ENCODE results near the gene PPP1R1B. TPM values are rescaled to one million over a fixed set of nuclear protein-coding genes. Genes with fewer than 3 reads are reported as not detected.

Gene PPP1R1B
- polyA plus RNA-seq, 1 donor from 2014 or later: 1.8 TPM

DNA sequence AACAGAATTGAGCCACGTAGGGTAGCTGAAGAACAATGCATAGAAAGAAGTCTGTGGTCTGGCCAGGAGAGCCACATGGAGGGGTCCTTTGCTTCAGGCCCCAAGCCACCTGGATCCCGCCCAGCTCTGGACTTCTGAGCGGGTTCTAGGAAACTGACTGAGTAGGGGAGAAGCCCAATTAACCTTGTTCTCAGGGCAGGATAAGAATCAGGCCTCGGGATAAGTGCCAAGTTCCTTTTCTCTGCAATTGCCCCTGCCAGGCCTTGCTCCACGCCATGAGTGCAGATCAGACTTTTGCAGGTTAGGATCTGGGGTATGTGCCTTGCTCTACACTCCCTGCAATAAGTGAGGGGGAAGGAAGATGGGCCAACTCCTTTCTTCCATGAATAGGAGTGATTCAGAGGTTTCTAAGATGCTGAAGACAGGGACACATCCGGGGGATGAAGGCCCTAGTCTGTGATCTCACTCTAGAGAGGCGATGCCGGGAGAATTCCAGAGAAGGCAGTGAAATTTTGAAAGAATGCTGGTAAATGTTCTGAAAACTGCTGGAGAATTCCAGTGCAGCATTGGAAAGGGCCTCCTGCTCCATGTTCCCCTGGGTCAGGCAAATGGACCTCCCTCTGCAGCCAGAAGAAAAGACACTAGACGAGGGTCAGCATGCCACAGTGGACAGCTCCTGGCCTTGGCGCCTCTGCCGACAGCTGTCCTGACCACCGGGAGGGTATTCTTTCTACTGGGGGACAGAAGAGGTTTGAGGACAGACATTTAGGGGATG lies 24.8 kb upstream of the PPP1R1B start:
- no peak overlapping the region for H3K4me3 ChIP-seq (ENCODE audit: low read length)
- H3K9me3 ChIP-seq (ENCODE audit: low read length): no peaks in the 10 kb centered on the region
- no peak overlapping the region for H3K4me2 ChIP-seq (ENCODE audit: low read length)

DNA sequence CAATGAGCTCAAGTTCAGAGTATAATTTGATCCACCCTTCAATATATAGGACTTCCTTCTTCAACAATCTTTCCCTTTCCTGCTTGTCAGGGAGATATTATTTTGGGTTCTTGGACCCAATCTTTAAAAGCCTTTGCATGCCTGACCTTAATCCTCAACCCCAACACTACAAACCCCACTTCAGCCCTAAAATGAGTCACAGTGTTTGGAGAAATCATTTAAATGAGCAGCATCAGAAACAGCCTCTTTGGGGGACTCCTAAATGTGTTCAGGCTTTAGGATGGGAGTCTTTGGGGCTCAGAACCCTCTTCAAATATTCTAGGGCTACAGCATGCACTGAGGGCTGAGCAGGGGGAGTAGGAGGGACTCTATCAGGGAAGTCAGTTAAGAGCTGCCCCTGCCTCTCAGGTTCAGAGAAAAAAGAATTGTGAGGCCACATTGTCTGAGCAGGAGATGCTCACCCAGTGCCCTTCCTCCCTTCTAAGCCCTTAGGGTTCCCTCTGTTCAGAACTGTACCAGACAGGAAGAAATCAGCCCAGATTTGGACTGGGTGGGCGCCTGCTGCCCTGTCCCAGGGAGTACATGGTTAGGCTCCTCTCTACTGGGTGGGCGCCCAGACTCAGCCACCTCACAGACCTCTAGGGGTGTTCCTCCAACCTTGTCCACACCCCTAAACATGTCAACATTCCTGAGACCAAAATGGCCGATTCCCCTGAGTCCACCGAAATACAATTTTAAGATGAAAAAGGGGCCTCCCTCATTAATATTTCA lies 24.0 kb upstream of the PPP1R1B start:
- H4K20me1 ChIP-seq (ENCODE audit: insufficient read depth): peaks cover 4% of the 10 kb centered on the region
- no peaks in the 10 kb centered on the region for H3K36me3 ChIP-seq (ENCODE audit: insufficient read depth, low read length)
- no peak overlapping the region for H3K27ac ChIP-seq (ENCODE audit: low read length)
- no peak overlapping the region for H3K4me2 ChIP-seq (ENCODE audit: low read length)
- TF ChIP-seq EZH2 (IDR thresholded peaks at IDR 0.05; ENCODE audit: borderline replicate concordance, insufficient read depth, low read length, poor library complexity, severe bottlenecking): no peak
- no peak for TF ChIP-seq TAF1 (IDR thresholded peaks at IDR 0.05; ENCODE audit: low read depth)
- no peak for TF ChIP-seq SMC3 (conservative IDR thresholded peaks at IDR 0.05; ENCODE audit: poor library complexity)
- H3K9ac ChIP-seq (ENCODE audit: low read length): no peak overlapping the region
- no peak overlapping the region for H3K4me3 ChIP-seq (ENCODE audit: low read length)
- H3K27me3 ChIP-seq (ENCODE audit: insufficient read depth, low read depth, low read length): peaks cover 100% of the 10 kb centered on the region
- no peaks in the 10 kb centered on the region for H3K79me2 ChIP-seq (replicated peaks; ENCODE audit: insufficient read depth, low read length)
- no peaks in the 10 kb centered on the region for H3K9me2 ChIP-seq (ENCODE audit: insufficient read depth, low read length)
- H3F3A ChIP-seq (ENCODE audit: insufficient read depth, low read length, poor library complexity, severe bottlenecking): no peaks in the 10 kb centered on the region
- H3K9me3 ChIP-seq (ENCODE audit: low read length): no peaks in the 10 kb centered on the region
- no peak overlapping the region for H2AFZ ChIP-seq (ENCODE audit: low read depth, low read length)

More for the DNA sequence above, 24.8 kb upstream of the PPP1R1B start:
- H3K79me2 ChIP-seq (replicated peaks; ENCODE audit: insufficient read depth, low read length): no peaks in the 10 kb centered on the region
- no peak overlapping the region for H3K9ac ChIP-seq (ENCODE audit: low read length)
- H4K20me1 ChIP-seq (ENCODE audit: insufficient read depth): peaks cover 4% of the 10 kb centered on the region
- H3K27me3 ChIP-seq (ENCODE audit: insufficient read depth, low read depth, low read length): peaks cover 100% of the 10 kb centered on the region
- TF ChIP-seq SMC3 (conservative IDR thresholded peaks at IDR 0.05; ENCODE audit: poor library complexity) (no peak), TAF1 (IDR thresholded peaks at IDR 0.05; ENCODE audit: low read depth) (no peak)
- no peaks in the 10 kb centered on the region for H3F3A ChIP-seq (ENCODE audit: insufficient read depth, low read length, poor library complexity, severe bottlenecking)
- no peak overlapping the region for H2AFZ ChIP-seq (ENCODE audit: low read depth, low read length)
- no peak overlapping the region for H3K27ac ChIP-seq (ENCODE audit: low read length)
- H3K36me3 ChIP-seq (ENCODE audit: insufficient read depth, low read length): no peaks in the 10 kb centered on the region
- no peaks in the 10 kb centered on the region for H3K9me2 ChIP-seq (ENCODE audit: insufficient read depth, low read length)

DNA sequence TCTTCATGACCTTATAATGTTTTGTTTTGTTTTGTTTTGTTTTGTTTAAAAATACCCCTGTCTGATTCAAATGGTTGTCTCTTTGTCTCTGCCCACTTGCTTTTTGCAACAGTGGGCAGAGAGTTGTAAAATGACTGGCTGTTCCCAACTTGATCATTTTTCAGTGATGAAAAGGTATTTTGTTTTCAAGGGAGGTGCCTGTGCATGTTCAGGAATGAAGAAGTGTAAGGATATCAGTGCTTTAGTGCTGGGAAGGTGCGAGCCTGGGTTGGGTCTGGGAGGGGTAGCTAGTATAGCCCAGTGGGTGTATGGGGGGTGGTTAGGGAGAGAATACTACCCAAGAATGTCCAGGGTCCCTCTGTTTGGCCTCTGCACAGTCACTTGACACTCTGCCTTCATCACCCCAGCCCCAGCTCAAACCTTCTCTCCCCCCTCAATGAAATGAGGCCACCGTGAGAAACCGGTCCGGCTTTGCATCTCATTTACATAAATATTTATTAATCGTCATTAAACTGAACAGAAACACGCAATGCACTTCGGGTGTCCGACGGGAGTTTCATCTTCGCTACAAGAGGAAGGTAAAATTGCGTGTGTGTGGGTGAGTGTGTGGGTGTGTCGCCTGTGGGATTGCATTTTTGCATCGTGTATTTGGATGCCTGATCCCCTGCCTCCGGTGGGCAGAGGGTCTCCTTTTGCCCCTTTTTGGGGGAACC lies 23.3 kb upstream of the PPP1R1B start:
- Histone ChIP-seq H3K36me3 (ENCODE audit: insufficient read depth, low read length) (no peaks in the 10 kb centered on the region), H2AFZ (ENCODE audit: low read depth, low read length) (no peak overlapping the region), H4K20me1 (ENCODE audit: insufficient read depth) (peaks cover 4% of the 10 kb centered on the region), H3F3A (ENCODE audit: insufficient read depth, low read length, poor library complexity, severe bottlenecking) (no peaks in the 10 kb centered on the region), H3K79me2 (replicated peaks; ENCODE audit: insufficient read depth, low read length) (no peaks in the 10 kb centered on the region), H3K4me2 (ENCODE audit: low read length) (no peak overlapping the region), H3K9ac (ENCODE audit: low read length) (no peak overlapping the region), H3K4me3 (ENCODE audit: low read length) (no peak overlapping the region), H3K27ac (ENCODE audit: low read length) (no peak overlapping the region), H3K27me3 (ENCODE audit: insufficient read depth, low read depth, low read length) (peaks cover 100% of the 10 kb centered on the region), H3K9me3 (ENCODE audit: low read length) (no peaks in the 10 kb centered on the region), H3K9me2 (ENCODE audit: insufficient read depth, low read length) (no peaks in the 10 kb centered on the region)
- TF ChIP-seq EZH2 (IDR thresholded peaks at IDR 0.05; ENCODE audit: borderline replicate concordance, insufficient read depth, low read length, poor library complexity, severe bottlenecking): peak; percentile 24
- TF ChIP-seq, protein P1, sequence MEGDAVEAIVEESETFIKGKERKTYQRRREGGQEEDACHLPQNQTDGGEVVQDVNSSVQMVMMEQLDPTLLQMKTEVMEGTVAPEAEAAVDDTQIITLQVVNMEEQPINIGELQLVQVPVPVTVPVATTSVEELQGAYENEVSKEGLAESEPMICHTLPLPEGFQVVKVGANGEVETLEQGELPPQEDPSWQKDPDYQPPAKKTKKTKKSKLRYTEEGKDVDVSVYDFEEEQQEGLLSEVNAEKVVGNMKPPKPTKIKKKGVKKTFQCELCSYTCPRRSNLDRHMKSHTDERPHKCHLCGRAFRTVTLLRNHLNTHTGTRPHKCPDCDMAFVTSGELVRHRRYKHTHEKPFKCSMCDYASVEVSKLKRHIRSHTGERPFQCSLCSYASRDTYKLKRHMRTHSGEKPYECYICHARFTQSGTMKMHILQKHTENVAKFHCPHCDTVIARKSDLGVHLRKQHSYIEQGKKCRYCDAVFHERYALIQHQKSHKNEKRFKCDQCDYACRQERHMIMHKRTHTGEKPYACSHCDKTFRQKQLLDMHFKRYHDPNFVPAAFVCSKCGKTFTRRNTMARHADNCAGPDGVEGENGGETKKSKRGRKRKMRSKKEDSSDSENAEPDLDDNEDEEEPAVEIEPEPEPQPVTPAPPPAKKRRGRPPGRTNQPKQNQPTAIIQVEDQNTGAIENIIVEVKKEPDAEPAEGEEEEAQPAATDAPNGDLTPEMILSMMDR (IDR thresholded peaks at IDR 0.05; ENCODE audit: poor library complexity, severe bottlenecking): no peak
- TF ChIP-seq TAF1 (IDR thresholded peaks at IDR 0.05; ENCODE audit: low read depth): no peak
- no peak for TF ChIP-seq EP300 (conservative IDR thresholded peaks at IDR 0.05; ENCODE audit: poor library complexity, severe bottlenecking)
